A204.1 (cell line): ENCODE measurements around the gene SLC16A4.

ENCODE experiments used
- FAIRE-seq: peaks from 2 replicates; lab custom pipeline; 2012; peaks lifted over from hg19 to GRCh38; lab: Jason Lieb, UNC

SLC16A4 gene

DNA sequence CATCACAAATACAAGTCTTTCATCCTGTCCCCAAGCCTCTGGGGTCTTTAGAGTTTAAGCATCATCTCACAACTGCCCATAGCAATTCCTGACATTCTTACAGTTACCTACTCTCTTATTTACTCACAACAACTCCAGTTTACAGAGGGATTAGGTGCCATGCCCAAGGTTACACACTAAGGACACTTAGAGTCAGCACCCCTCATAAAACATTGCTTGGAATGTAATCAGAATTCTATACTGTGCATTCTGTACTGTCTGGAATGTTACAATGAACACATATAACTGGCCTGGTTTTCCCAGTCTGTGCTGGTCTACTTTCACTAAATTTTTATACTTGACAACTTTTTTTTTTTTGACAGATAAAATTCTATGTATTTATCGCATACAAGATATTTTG lies 66.2 kb downstream of the SLC16A4 start:
- FAIRE-seq = no peak

DNA sequence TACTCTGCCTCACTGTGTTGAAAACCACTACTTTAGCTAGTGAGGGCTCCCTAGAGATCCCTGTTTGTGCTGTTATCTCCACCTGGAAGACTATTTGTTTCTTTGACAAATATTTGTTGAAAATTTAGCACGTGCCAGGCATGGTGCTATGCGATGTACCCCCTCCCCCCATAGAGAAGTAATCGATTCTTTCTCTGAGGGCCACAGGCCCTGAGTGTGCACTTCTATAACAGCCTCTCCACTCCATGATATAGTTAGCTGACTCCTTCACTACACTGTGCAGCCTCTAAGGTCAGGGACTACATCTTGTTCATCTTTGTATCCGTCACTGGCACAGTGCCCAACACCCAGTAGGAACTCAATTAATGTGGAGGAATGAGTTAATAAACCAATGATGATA lies 69.0 kb downstream of the SLC16A4 start:
- no peak for FAIRE-seq

DNA sequence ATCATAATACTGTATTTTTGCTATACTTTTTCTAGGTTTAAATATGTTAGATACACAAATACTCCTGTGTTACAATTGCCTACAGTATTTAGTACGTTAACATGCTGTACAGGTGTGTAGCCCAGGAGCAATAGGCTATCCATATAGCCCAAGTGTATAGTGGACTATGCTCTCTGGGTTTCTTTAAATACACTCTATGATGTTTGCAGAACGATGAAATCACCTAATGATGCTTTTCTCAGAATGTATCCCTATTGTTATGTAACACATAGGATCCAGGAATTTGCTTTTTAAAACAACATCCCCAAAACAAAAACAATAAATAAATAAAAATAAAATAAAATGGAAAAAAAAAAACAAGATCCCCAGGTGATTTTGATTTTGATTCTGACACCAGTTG lies 69.8 kb downstream of the SLC16A4 start:
- no peak for FAIRE-seq

DNA sequence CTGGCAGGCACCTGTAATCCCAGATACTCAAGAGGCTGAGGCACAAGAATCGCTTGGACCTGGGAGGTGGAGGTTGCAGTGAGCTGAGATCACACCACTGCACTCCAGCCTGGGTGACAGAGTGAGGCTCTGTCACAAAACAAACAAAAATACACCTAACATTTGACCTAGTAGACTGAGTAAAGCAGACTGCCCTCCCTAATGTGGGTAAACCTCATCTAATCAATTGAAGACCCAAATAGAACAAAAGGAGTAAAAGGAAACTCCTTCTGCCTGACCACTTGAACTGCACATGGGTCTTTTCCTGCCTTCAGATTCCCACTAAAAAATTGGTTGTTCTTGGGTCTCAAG lies 70.7 kb downstream of the SLC16A4 start:
- FAIRE-seq = no peak

DNA sequence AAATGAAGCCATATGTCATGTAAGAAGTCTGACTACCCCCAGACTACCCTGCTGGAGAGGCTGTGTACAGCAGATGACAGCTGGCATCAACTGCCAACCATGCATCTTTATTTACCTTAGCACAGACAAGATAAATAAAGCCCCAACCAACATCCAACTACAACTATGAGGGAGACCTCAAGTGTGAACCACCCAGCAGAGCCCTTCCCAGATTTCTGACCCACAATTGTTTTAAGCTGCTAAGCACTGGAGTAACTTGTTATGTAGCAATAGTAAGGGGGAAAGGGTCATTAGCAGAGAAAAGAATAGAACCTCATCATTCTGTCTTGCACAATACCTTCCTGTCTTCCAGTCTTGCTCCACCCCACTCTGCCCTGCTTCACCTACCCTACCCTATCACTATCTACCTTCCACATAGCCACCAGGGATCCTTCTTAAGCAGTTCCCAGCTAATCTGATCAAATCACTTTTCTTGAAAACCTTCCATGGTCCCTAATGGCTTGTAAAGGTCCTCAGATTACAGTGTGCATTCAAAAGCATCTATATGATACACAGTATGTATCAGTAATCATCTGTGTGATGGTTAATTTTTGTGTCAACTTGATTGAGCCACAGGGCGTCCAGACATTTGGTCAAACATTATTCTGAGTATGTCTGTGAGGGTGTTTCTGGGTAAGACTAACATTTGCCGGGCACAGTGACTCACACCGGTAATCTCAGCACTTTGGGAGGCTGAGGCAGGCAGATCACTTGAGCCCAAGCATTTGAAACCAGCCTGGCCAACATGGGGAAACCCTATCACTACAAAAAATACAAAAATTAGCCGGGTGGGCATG lies 71.3 kb downstream of the SLC16A4 start:
- FAIRE-seq = no peak

DNA sequence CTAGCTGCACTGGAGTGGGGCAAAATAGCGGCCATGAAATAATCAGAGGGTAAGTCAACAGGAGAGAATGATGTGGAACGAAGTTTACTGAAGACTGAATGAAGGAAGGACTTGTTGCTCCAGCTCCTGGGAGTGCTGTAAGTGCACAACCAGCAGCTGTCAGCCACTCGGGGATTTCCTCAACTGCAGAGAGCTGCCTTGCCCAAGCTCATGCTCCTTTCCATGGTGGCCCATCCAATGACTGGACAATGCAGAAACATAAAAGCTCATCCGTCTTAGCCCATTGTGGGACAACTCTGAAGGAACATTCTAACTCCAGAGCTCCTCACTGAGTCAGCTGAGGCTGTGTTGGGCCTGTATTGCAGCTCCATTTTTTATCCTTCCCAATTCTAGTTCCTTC lies 72.8 kb downstream of the SLC16A4 start:
- no peak for FAIRE-seq

DNA sequence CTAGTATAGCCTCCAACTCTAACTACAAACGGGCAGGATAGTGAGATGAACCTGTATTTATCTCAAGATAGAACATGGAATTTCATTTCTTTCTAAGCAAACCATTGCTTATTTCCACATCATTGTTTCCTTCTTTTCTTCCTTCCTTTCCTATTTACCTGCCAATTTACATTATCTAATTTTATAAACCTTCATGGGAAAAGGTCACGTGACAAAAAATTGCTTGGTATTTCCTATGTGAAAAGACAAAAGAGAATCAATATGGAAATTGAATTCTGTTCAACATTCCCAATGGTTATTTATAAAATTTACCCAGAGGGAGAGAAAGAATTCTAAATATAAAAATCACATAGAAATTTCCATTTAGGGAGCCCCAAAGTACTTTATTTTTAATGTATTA lies 74.1 kb downstream of the SLC16A4 start:
- FAIRE-seq = no peak
